IPS-15b (cell line): ENCODE results near the gene CLASP1.
"Not testable (repeated sequence)": the region's sequence is repeated elsewhere in the genome, so short reads cannot be mapped to it uniquely, and the experiment has no call there.

ENCODE experiments used
- H3K27me3 ChIP-seq: one replicate; pipeline ENCODE4 v1.6.1; 2013; ENCODE audit warnings: low read length; ENCODE audit not compliant: control insufficient read depth, insufficient read depth
- H3K36me3 ChIP-seq: one replicate; pipeline ENCODE4 v1.6.1; 2013; ENCODE audit warnings: low read length; ENCODE audit not compliant: control insufficient read depth, insufficient read depth
- H3K4me1 ChIP-seq: one replicate; pipeline ENCODE4 v1.6.1; 2013; ENCODE audit warnings: mild to moderate bottlenecking, low read length; ENCODE audit not compliant: control insufficient read depth, insufficient read depth
- H3K4me3 ChIP-seq: one replicate; pipeline ENCODE4 v1.5.1; 2013; ENCODE audit warnings: low read depth, low read length
- H3K9ac ChIP-seq: one replicate; pipeline ENCODE4 v1.6.1; 2013; ENCODE audit warnings: low read depth, mild to moderate bottlenecking, low read length
- H3K9me3 ChIP-seq: one replicate; pipeline ENCODE4 v1.6.1; 2013; ENCODE audit warnings: mild to moderate bottlenecking, low read length; ENCODE audit not compliant: control insufficient read depth, insufficient read depth

The CLASP1 gene

GRCh38 chr2:121330921-121331320, 318.3 kb downstream of the CLASP1 start:
- H3K36me3 ChIP-seq: no peaks in the 10 kb centered on the region
- H3K4me3 ChIP-seq: no peak overlapping the region
- no peaks in the 10 kb centered on the region for H3K27me3 ChIP-seq
- peaks cover 2% of the 10 kb centered on the region for H3K4me1 ChIP-seq
- H3K9me3 ChIP-seq: no peaks in the 10 kb centered on the region
- no peak overlapping the region for H3K9ac ChIP-seq

DNA sequence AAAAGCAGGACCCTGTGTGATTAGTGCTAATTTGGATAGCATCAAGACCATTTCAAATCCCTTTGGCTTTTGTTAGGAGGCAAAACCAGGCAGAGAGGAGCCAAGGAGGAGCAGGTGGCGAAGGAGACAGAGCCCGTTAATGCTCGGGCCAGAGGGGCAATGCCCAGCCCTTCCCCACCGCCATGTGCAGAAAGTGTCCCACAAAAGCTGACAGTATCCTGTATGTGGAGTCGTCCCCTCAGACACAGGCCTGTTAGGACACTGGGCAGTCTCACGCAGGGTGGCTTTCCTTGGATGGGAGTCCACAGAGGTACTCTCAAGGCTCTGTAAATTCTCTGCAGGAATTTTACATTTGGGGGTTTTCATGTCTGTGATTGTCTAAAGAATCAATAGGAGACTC, 319.5 kb downstream of the CLASP1 start:
- no peaks in the 10 kb centered on the region for H3K27me3 ChIP-seq
- no peaks in the 10 kb centered on the region for H3K4me1 ChIP-seq
- H3K9ac ChIP-seq: no peak overlapping the region
- no peaks in the 10 kb centered on the region for H3K36me3 ChIP-seq
- no peak overlapping the region for H3K4me3 ChIP-seq
- no peaks in the 10 kb centered on the region for H3K9me3 ChIP-seq

- Histone ChIP-seq H3K4me3 (no peak overlapping the region), H3K27me3 (no peaks in the 10 kb centered on the region), H3K36me3 (no peaks in the 10 kb centered on the region), H3K4me1 (no peaks in the 10 kb centered on the region), H3K9ac (no peak overlapping the region), H3K9me3 (no peaks in the 10 kb centered on the region)
These were observed 322.6 kb downstream of the CLASP1 start for GRCh38 chr2:121326628-121327027.

- Histone ChIP-seq H3K27me3 (no peaks in the 10 kb centered on the region), H3K9me3 (no peaks in the 10 kb centered on the region), H3K36me3 (no peaks in the 10 kb centered on the region), H3K4me1 (no peaks in the 10 kb centered on the region), H3K9ac (no peak overlapping the region), H3K4me3 (no peak overlapping the region)
These were observed 324.7 kb downstream of the CLASP1 start for GRCh38 chr2:121324601-121325000.

- H3K4me1 ChIP-seq: no peaks in the 10 kb centered on the region
- no peak overlapping the region for H3K9ac ChIP-seq
- H3K4me3 ChIP-seq: no peak overlapping the region
- H3K9me3 ChIP-seq: no peaks in the 10 kb centered on the region
- H3K27me3 ChIP-seq: no peaks in the 10 kb centered on the region
- H3K36me3 ChIP-seq: no peaks in the 10 kb centered on the region
These were observed 327.8 kb downstream of the CLASP1 start for GRCh38 chr2:121321476-121321875.

DNA sequence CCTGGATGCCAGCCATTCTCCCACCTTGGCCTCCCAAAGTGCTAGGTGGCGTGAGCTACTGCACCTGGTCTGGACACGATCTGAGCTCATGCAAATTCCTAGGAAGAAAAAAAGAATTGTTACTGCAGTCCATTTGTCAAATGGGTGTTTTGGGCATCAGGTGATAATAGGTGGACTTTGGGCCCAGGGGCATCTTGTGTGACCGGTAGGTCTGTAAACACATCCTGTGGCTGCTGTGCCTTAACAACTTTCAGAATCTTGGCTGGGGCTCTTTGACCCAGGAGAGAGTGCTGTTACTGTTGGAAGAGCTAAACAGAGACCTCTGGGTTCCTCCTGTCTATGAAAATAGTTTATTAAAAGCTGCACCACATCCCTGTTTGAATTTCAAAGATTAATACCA, 329.3 kb downstream of the CLASP1 start:
- Histone ChIP-seq H3K9ac (no peak overlapping the region), H3K4me1 (no peaks in the 10 kb centered on the region), H3K4me3 (no peak overlapping the region), H3K9me3 (no peaks in the 10 kb centered on the region), H3K36me3 (no peaks in the 10 kb centered on the region), H3K27me3 (no peaks in the 10 kb centered on the region)

DNA sequence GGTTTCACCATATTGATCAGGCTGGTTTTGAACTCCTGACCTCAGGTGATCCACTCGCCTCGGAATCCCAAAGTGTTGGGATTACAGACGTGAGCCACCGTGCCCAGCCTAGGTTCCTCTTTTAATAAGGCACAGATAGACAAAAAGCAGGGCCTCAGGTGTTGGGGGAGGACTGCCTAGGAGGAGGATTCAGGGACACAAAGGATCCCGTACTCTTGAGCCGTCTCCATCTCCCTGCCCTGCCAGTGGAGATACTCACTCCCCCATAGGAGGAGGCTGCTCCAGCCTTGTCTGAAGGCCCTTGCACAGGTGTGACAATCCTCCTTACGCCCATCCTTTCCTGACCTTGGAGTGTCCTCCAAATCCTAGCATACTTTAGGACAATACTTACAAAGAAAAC, 332.3 kb downstream of the CLASP1 start:
- Histone ChIP-seq H3K36me3 (no peaks in the 10 kb centered on the region), H3K9me3 (no peaks in the 10 kb centered on the region), H3K9ac (no peak overlapping the region), H3K4me1 (no peaks in the 10 kb centered on the region), H3K27me3 (no peaks in the 10 kb centered on the region), H3K4me3 (no peak overlapping the region)

DNA sequence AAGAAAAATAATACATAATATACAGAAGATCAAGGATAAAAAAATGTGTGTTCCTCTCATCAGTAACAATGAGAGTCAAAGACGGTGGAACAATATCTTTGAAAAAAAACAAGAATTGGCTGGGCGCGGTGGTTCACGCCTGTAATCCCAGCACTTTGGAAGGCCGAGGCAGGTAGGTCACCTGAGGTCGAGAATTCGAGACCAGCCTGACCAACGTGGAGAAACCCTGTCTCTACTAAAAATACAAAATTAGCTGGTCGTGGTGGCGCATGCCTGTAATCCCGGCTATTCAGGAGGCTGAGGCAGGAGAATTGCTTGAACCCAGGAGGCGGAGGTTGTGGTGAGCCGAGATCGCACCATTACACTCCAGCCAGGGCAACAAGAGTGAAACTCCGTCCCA, 335.6 kb downstream of the CLASP1 start:
- not testable (repeated sequence) for H3K27me3 ChIP-seq, H3K9me3 ChIP-seq, H3K36me3 ChIP-seq, H3K4me1 ChIP-seq, H3K4me3 ChIP-seq, H3K9ac ChIP-seq

- no peaks in the 10 kb centered on the region for H3K27me3 ChIP-seq
- H3K9ac ChIP-seq: no peak overlapping the region
- H3K36me3 ChIP-seq: no peaks in the 10 kb centered on the region
- no peaks in the 10 kb centered on the region for H3K9me3 ChIP-seq
- H3K4me3 ChIP-seq: no peak overlapping the region
- H3K4me1 ChIP-seq: no peaks in the 10 kb centered on the region
These were observed 339.5 kb downstream of the CLASP1 start for GRCh38 chr2:121309801-121310200.

- no peaks in the 10 kb centered on the region for H3K9me3 ChIP-seq
- H3K36me3 ChIP-seq: no peaks in the 10 kb centered on the region
- no peaks in the 10 kb centered on the region for H3K27me3 ChIP-seq
- H3K9ac ChIP-seq: no peak overlapping the region
- H3K4me1 ChIP-seq: no peaks in the 10 kb centered on the region
- H3K4me3 ChIP-seq: no peak overlapping the region
These were observed 339.9 kb downstream of the CLASP1 start for GRCh38 chr2:121309323-121309722.

- no peaks in the 10 kb centered on the region for H3K27me3 ChIP-seq
- H3K4me1 ChIP-seq: no peaks in the 10 kb centered on the region
- H3K9ac ChIP-seq: no peak overlapping the region
These were observed 342.2 kb downstream of the CLASP1 start for GRCh38 chr2:121307048-121307447.

GRCh38 chr2:121304941-121305340, 344.3 kb downstream of the CLASP1 start:
- H3K4me1 ChIP-seq: no peaks in the 10 kb centered on the region
- no peak overlapping the region for H3K9ac ChIP-seq
- no peaks in the 10 kb centered on the region for H3K36me3 ChIP-seq
- no peaks in the 10 kb centered on the region for H3K9me3 ChIP-seq
- no peaks in the 10 kb centered on the region for H3K27me3 ChIP-seq
- no peak overlapping the region for H3K4me3 ChIP-seq

More at GRCh38 chr2:121307048-121307447, 342.2 kb downstream of the CLASP1 start:
- H3K36me3 ChIP-seq: no peaks in the 10 kb centered on the region
- no peak overlapping the region for H3K4me3 ChIP-seq
- no peaks in the 10 kb centered on the region for H3K9me3 ChIP-seq
